Mesenchymal stem cell (in vitro differentiated cells and primary cell): ENCODE data around the gene FAM8A1.

Experiments
- DNase-seq: peaks from one replicate; pipeline ENCODE4 v3.0.0-alpha.2; 2013
- H2AFZ ChIP-seq: one replicate; pipeline ENCODE4 v1.6.1; 2013; ENCODE audit warnings: low read depth, mild to moderate bottlenecking, control low read depth, inconsistent platforms, low read length, moderate library complexity
- H2AK5ac ChIP-seq: 2 replicates; pipeline ENCODE4 v1.6.1; 2013; ENCODE audit warnings: low read length, moderate library complexity, mild to moderate bottlenecking, inconsistent platforms; ENCODE audit not compliant: severe bottlenecking
- H2BK120ac ChIP-seq: one replicate; pipeline ENCODE4 v1.6.1; 2013; ENCODE audit warnings: low read depth, mild to moderate bottlenecking, inconsistent platforms, low read length, moderate library complexity
- H2BK12ac ChIP-seq, 2 experiments: one replicate each; pipeline ENCODE4 v1.6.1; 2013; ENCODE audit warnings: inconsistent platforms in 2 of 2, low read length in 2 of 2, mild to moderate bottlenecking in 2 of 2, moderate library complexity in 2 of 2, control low read depth in 1 of 2
- H2BK15ac ChIP-seq: one replicate; pipeline ENCODE4 v1.6.1; 2013; ENCODE audit warnings: mild to moderate bottlenecking, low read depth, inconsistent platforms; ENCODE audit not compliant: poor library complexity, severe bottlenecking
- H2BK5ac ChIP-seq: 2 replicates; pipeline ENCODE4 v1.6.1; 2013; ENCODE audit warnings: low read depth, mild to moderate bottlenecking, low read length, control low read depth, inconsistent platforms; ENCODE audit not compliant: poor library complexity, severe bottlenecking
- H3K14ac ChIP-seq, 2 experiments: one replicate each; pipeline ENCODE4 v1.6.1; 2013; ENCODE audit warnings: inconsistent platforms in 2 of 2, low read length in 2 of 2, control low read depth in 1 of 2, mild to moderate bottlenecking in 1 of 2, moderate library complexity in 1 of 2
- H3K18ac ChIP-seq, 2 experiments: one replicate each; pipeline ENCODE4 v1.6.1; 2013; ENCODE audit warnings: inconsistent platforms in 2 of 2, low read length in 2 of 2, control low read depth in 1 of 2, low read depth in 1 of 2, mild to moderate bottlenecking in 1 of 2
- H3K23ac ChIP-seq, 2 experiments: one replicate each; pipeline ENCODE4 v1.6.1; 2013; ENCODE audit warnings: inconsistent platforms in 2 of 2, low read length in 2 of 2, mild to moderate bottlenecking in 2 of 2, moderate library complexity in 2 of 2, control low read depth in 1 of 2
- H3K27ac ChIP-seq: 2 replicates; pipeline ENCODE4 v1.5.1; 2013; ENCODE audit warnings: mild to moderate bottlenecking, moderate library complexity, low read length, control low read depth, inconsistent platforms; ENCODE audit not compliant: poor library complexity, severe bottlenecking
- H3K27me3 ChIP-seq, 2 experiments: 2 replicates each; pipeline versions ENCODE4 v1.6.1 to v1.7.0; 2013; ENCODE audit warnings: low read length in 2 of 2, mild to moderate bottlenecking in 2 of 2, moderate library complexity in 2 of 2, control low read depth in 1 of 2, inconsistent platforms in 1 of 2; ENCODE audit not compliant: control insufficient read depth in 1 of 2, insufficient read depth in 1 of 2
- H3K36me3 ChIP-seq, 2 experiments: 2 replicates each; pipeline versions ENCODE4 v1.6.1 to v1.7.0; 2013; ENCODE audit warnings: low read length in 2 of 2, control low read depth in 1 of 2, inconsistent platforms in 1 of 2, low read depth in 1 of 2, mild to moderate bottlenecking in 1 of 2; ENCODE audit not compliant: insufficient read depth in 2 of 2, control insufficient read depth in 1 of 2
- H3K4ac ChIP-seq, 2 experiments: one replicate each; pipeline ENCODE4 v1.6.1; 2013; ENCODE audit warnings: inconsistent platforms in 2 of 2, low read length in 2 of 2, mild to moderate bottlenecking in 2 of 2, moderate library complexity in 2 of 2, control low read depth in 1 of 2, low read depth in 1 of 2
- H3K4me1 ChIP-seq: 2 replicates; pipeline ENCODE4 v1.6.1; 2013; ENCODE audit warnings: low read depth, low read length, control low read depth; ENCODE audit not compliant: control insufficient read depth, insufficient read depth
- H3K4me2 ChIP-seq: 2 replicates; pipeline ENCODE4 v1.6.1; 2013; ENCODE audit warnings: low read length, mild to moderate bottlenecking, inconsistent platforms; ENCODE audit not compliant: poor library complexity, severe bottlenecking
- H3K4me3 ChIP-seq, 2 experiments: 2 replicates each; pipeline versions ENCODE4 v1.5.1 to v1.7.0; 2013; ENCODE audit warnings: low read length in 2 of 2, mild to moderate bottlenecking in 2 of 2, control low read depth in 1 of 2, low read depth in 1 of 2; ENCODE audit not compliant: insufficient read depth in 1 of 2
- H3K79me1 ChIP-seq: replicated peaks from 2 replicates; pipeline ENCODE4 v1.6.1; 2013; ENCODE audit warnings: mild to moderate bottlenecking, control low read depth, low read length, inconsistent platforms; ENCODE audit not compliant: poor library complexity, severe bottlenecking
- H3K9ac ChIP-seq: 2 replicates; pipeline ENCODE4 v1.7.0; 2013; ENCODE audit warnings: mild to moderate bottlenecking, low read length, moderate library complexity
- H3K9me3 ChIP-seq: 2 replicates; pipeline ENCODE4 v1.7.0; 2013; ENCODE audit warnings: mild to moderate bottlenecking, low read length; ENCODE audit not compliant: control insufficient read depth
- H4K8ac ChIP-seq: one replicate; pipeline ENCODE4 v1.6.1; 2013; ENCODE audit warnings: inconsistent platforms, mild to moderate bottlenecking, low read length, moderate library complexity
- H4K91ac ChIP-seq: one replicate; pipeline ENCODE4 v1.6.1; 2013; ENCODE audit warnings: mild to moderate bottlenecking, low read length, inconsistent platforms
- WGBS: methylation state at CpG from one replicate; pipeline ENCODE4 v1.1.7; 2013; ENCODE audit warnings: mixed read lengths; 5-methylcytosine and 5-hydroxymethylcytosine counted together

The FAM8A1 gene

GRCh38 chr6:17624396-17624795 lies 24.3 kb downstream of the FAM8A1 start:
- H3K4me2 ChIP-seq, result no peak overlapping the region
- H4K91ac ChIP-seq, result no peak overlapping the region
- no peak overlapping the region for H4K8ac ChIP-seq
- H3K4me1 ChIP-seq, result no peaks in the 10 kb centered on the region
- H2BK5ac ChIP-seq, result no peak overlapping the region
- no CpG with 5 or more reads among the region's 1 CpG for WGBS
- no peaks in the 10 kb centered on the region for H3K9me3 ChIP-seq
- no peaks in the 10 kb centered on the region for H3K27me3 ChIP-seq
- no peak overlapping the region for H3K27ac ChIP-seq
- H3K36me3 ChIP-seq, result peaks cover 19 to 90% of the 10 kb centered on the region in 2 experiments
- H3K79me1 ChIP-seq, result peaks cover 22% of the 10 kb centered on the region
- no peak overlapping the region for H3K18ac ChIP-seq
- DNase-seq, result no peak
- H3K9ac ChIP-seq, result no peak overlapping the region
- no peak overlapping the region for H3K4ac ChIP-seq
- H3K4me3 ChIP-seq, result no peak overlapping the region
- no peak overlapping the region for H2BK120ac ChIP-seq
- H2AFZ ChIP-seq, result no peak overlapping the region
- no peak overlapping the region for H3K14ac ChIP-seq
- no peak overlapping the region for H2AK5ac ChIP-seq
- no peak overlapping the region for H2BK15ac ChIP-seq
- no peak overlapping the region for H2BK12ac ChIP-seq
- no peak overlapping the region for H3K23ac ChIP-seq

- Histone ChIP-seq H3K18ac (no peak overlapping the region), H3K27me3 (no peaks in the 10 kb centered on the region), H3K4me2 (no peak overlapping the region), H2BK12ac (no peak overlapping the region), H3K9me3 (no peaks in the 10 kb centered on the region), H4K8ac (no peak overlapping the region), H2AFZ (no peak overlapping the region), H3K4ac (no peak overlapping the region), H3K23ac (no peak overlapping the region), H3K27ac (no peak overlapping the region), H3K36me3 (peaks cover 21 to 85% of the 10 kb centered on the region in 2 experiments), H3K14ac (no peak overlapping the region), H2BK120ac (no peak overlapping the region), H4K91ac (no peak overlapping the region), H3K79me1 (peaks cover 21% of the 10 kb centered on the region), H3K4me1 (peaks cover 2% of the 10 kb centered on the region), H3K4me3 (no peak overlapping the region), H3K9ac (no peak overlapping the region), H2BK15ac (no peak overlapping the region), H2AK5ac (no peak overlapping the region), H2BK5ac (no peak overlapping the region)
- no peak for DNase-seq
- WGBS, result 95% methylated on average over 1 of the region's 1 CpG
Measured at GRCh38 chr6:17628873-17629272, 28.8 kb downstream of the FAM8A1 start.

- peaks cover 18% of the 10 kb centered on the region for H3K79me1 ChIP-seq
- no peak overlapping the region for H2BK12ac ChIP-seq
- no peak overlapping the region for H2BK120ac ChIP-seq
- no peaks in the 10 kb centered on the region for H3K27me3 ChIP-seq
- H3K14ac ChIP-seq, result no peak overlapping the region
- H4K91ac ChIP-seq, result no peak overlapping the region
- H3K36me3 ChIP-seq, result peaks cover 17 to 78% of the 10 kb centered on the region in 2 experiments
- H3K4me1 ChIP-seq, result peaks cover 2% of the 10 kb centered on the region
- no peak overlapping the region for H3K23ac ChIP-seq
- H2BK15ac ChIP-seq, result no peak overlapping the region
- H3K4me3 ChIP-seq, result no peak overlapping the region
- no peak overlapping the region for H3K4me2 ChIP-seq
- DNase-seq, result no peak
- no peak overlapping the region for H3K27ac ChIP-seq
- no peak overlapping the region for H2AFZ ChIP-seq
- H2AK5ac ChIP-seq, result no peak overlapping the region
- no peak overlapping the region for H3K18ac ChIP-seq
- H3K4ac ChIP-seq, result no peak overlapping the region
- WGBS, result 87% methylated on average over 5 of the region's 8 CpGs
- H2BK5ac ChIP-seq, result no peak overlapping the region
- H3K9ac ChIP-seq, result no peak overlapping the region
- no peaks in the 10 kb centered on the region for H3K9me3 ChIP-seq
- no peak overlapping the region for H4K8ac ChIP-seq
Measured at GRCh38 chr6:17629824-17630510, 29.9 kb downstream of the FAM8A1 start.

GRCh38 chr6:17630511-17631073 lies 30.5 kb downstream of the FAM8A1 start:
- Histone ChIP-seq H4K91ac (no peak overlapping the region), H3K4me3 (no peak overlapping the region), H3K23ac (no peak overlapping the region), H3K9ac (no peak overlapping the region), H2BK15ac (no peak overlapping the region), H3K9me3 (no peaks in the 10 kb centered on the region), H3K27ac (no peak overlapping the region), H3K4me2 (no peak overlapping the region), H2AK5ac (no peak overlapping the region), H3K18ac (no peak overlapping the region), H3K4me1 (peaks cover 2% of the 10 kb centered on the region), H3K4ac (no peak overlapping the region), H2BK5ac (no peak overlapping the region), H2BK120ac (no peak overlapping the region), H2BK12ac (no peak overlapping the region), H2AFZ (no peak overlapping the region), H3K14ac (no peak overlapping the region), H3K79me1 (peaks cover 19% of the 10 kb centered on the region), H3K27me3 (no peaks in the 10 kb centered on the region), H4K8ac (no peak overlapping the region), H3K36me3 (peaks cover 21 to 77% of the 10 kb centered on the region in 2 experiments)
- DNase-seq, result peak; percentile 51
- WGBS, result 44% methylated on average over 2 of the region's 5 CpGs
